BE2C (cell line): ENCODE data around the gene HELZ2.

ENCODE experiments used
- DNase-seq: peaks from one replicate; pipeline ENCODE4 v3.0.0-alpha.2; 2020
- H3K27me3 ChIP-seq: fragments of 250-450 bp; sonication (Bioruptor Pico); 2 replicates; pipeline ENCODE4 v1.5.1; 2020; ENCODE audit warnings: mild to moderate bottlenecking
- H3K36me3 ChIP-seq: fragments of 250-450 bp; sonication (Bioruptor Pico); 2 replicates; pipeline ENCODE4 v1.5.1; 2020; ENCODE audit warnings: mild to moderate bottlenecking
- H3K4me1 ChIP-seq: fragments of 250-450 bp; sonication (Bioruptor Pico); 2 replicates; pipeline ENCODE4 v1.5.1; 2020
- H3K4me3 ChIP-seq: 2 replicates; pipeline ENCODE4 v1.5.1; 2011; ENCODE audit warnings: low read depth, low read length
- H3K9me3 ChIP-seq: fragments of 250-450 bp; sonication (Bioruptor Pico); 2 replicates; pipeline ENCODE4 v1.5.1; 2020
- TF ChIP-seq, protein P1 (sequence below): IDR thresholded peaks from 2 replicates; pipeline ENCODE4 v1.5.1; 2012; ENCODE audit warnings: mild to moderate bottlenecking, low read depth, low read length

Gene HELZ2

DNA sequence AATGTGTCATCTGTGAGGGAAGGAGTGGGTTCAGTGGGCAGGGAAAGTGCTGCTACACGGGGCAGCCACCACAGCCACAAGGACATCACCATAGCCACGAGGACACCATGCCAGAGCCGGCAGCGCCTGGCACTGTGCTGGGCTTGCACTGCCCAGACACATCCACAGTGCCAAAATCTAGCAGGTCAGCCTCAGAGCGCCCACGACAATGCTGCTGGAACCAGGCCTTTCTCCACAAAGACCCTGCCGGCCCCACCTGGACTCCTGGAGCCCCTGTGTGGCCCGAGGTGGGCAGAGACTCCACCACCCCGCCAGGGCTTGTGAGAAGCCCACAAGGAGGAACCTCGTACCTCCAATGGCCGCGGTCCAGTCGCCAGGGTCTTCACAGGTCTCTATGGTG is 18.6 kb upstream of the HELZ2 start:
- Histone ChIP-seq H3K4me1 (no peaks in the 10 kb centered on the region; the same call in 1 of the 2 replicates), H3K27me3 (no peaks in the 10 kb centered on the region), H3K4me3 (no peak overlapping the region), H3K9me3 (no peaks in the 10 kb centered on the region), H3K36me3 (peaks cover 48% of the 10 kb centered on the region)
- TF ChIP-seq, protein P1, sequence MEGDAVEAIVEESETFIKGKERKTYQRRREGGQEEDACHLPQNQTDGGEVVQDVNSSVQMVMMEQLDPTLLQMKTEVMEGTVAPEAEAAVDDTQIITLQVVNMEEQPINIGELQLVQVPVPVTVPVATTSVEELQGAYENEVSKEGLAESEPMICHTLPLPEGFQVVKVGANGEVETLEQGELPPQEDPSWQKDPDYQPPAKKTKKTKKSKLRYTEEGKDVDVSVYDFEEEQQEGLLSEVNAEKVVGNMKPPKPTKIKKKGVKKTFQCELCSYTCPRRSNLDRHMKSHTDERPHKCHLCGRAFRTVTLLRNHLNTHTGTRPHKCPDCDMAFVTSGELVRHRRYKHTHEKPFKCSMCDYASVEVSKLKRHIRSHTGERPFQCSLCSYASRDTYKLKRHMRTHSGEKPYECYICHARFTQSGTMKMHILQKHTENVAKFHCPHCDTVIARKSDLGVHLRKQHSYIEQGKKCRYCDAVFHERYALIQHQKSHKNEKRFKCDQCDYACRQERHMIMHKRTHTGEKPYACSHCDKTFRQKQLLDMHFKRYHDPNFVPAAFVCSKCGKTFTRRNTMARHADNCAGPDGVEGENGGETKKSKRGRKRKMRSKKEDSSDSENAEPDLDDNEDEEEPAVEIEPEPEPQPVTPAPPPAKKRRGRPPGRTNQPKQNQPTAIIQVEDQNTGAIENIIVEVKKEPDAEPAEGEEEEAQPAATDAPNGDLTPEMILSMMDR: no peak
- DNase-seq: no peak

DNA sequence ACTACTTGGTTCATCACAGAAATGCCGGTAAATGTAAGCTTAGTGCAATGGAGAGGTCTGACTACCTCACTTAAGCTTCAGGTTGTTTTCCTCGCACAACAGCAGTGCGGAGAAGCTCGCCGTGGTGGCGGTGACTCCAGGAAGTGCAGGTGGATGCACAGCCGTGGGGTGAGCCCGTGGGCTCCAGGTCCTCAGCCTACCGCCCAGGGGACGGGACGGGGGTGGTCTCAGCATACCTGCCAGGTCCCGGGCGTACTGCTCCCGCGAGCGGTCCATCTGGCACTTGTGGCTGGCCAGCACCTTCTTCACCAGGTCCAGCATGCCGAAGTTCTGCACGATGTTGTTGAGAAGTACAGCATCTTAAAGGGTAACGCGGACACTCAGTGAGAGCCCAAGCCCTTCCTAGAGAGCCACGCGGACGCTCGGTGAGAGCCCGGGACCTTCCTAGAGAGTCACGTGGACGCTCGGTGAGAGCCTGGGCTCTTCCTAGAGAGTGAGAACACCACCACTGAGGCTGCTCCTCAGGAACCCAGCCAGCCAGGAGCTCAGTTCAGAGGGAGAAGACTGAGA is 17.8 kb upstream of the HELZ2 start:
- TF ChIP-seq, protein P1: no peak
- H3K4me3 ChIP-seq: no peak overlapping the region
- H3K27me3 ChIP-seq: no peaks in the 10 kb centered on the region
- no peak for DNase-seq
- H3K4me1 ChIP-seq: no peaks in the 10 kb centered on the region; the same call in 1 of the 2 replicates
- H3K36me3 ChIP-seq: peaks cover 48% of the 10 kb centered on the region
- H3K9me3 ChIP-seq: no peaks in the 10 kb centered on the region

DNA sequence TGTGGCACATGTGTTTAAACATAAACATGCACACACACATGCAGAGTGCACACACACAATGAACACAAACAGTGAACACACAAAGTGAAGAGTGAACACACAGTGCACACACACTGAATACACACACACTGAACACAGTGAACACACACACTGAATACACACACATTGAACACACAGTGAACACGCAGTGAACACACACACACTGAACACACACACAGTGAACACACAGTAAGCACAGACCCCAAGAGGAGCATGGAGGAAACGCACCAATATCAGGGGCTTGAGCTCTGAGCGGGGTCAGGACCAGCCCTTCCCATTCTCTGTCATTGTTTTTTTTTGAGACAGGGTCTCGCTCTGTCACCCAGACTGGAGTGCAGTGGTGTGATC is 17.1 kb upstream of the HELZ2 start:
- H3K9me3 ChIP-seq: no peaks in the 10 kb centered on the region
- H3K27me3 ChIP-seq: no peaks in the 10 kb centered on the region
- no peak for DNase-seq
- no peak overlapping the region for H3K4me3 ChIP-seq
- H3K4me1 ChIP-seq: no peaks in the 10 kb centered on the region; the same call in 1 of the 2 replicates
- TF ChIP-seq, protein P1: no peak
- peaks cover 43% of the 10 kb centered on the region for H3K36me3 ChIP-seq

DNA sequence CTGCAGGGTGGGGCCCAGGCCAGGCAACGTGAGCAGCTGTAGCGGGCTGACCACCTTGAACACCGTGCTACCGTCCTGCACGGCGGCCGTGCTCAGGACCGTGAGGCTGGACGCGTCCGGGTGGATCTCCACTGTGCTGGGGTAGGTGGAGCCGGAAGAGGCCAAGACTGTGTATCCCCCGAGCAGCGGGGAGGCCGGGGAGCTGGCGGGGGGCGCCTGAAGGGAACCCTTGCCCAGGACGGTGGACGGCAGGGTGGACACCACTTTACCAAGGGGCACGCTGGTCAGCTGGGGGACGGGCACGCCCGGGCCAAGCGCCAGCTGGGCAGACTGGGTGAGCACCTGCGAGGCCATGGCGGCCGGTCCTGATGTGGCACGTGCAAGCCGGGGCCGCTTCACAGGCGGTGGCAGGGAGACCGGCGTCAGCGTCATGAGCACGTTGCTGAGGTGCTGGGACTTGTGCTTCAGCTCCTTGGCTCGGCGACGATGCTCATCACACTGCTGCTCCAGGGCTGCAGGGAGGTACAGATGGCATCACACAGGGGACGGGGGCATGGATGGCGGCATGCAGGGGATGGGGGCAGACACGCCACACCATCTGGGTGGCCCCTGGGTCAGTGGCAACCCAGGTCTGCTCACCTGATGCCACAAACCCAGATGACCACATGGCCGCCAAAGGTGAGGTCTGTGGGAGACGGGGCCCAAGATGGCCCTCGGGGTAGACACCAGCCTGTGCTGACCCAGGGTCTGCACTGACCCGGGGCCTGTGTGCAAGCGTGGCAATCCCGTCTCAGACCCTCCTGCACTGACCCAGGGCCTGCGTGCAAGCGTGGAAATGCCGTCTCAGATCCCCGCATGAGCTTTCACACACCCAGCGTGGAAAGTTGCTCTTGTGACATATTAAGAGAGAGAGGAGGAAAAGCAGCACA is 16.4 kb upstream of the HELZ2 start:
- no peak for DNase-seq
- peaks cover 37% of the 10 kb centered on the region for H3K36me3 ChIP-seq
- no peak overlapping the region for H3K4me3 ChIP-seq
- H3K9me3 ChIP-seq: no peaks in the 10 kb centered on the region
- H3K4me1 ChIP-seq: no peaks in the 10 kb centered on the region; the same call in 1 of the 2 replicates
- no peaks in the 10 kb centered on the region for H3K27me3 ChIP-seq
- TF ChIP-seq, protein P1: no peak

DNA sequence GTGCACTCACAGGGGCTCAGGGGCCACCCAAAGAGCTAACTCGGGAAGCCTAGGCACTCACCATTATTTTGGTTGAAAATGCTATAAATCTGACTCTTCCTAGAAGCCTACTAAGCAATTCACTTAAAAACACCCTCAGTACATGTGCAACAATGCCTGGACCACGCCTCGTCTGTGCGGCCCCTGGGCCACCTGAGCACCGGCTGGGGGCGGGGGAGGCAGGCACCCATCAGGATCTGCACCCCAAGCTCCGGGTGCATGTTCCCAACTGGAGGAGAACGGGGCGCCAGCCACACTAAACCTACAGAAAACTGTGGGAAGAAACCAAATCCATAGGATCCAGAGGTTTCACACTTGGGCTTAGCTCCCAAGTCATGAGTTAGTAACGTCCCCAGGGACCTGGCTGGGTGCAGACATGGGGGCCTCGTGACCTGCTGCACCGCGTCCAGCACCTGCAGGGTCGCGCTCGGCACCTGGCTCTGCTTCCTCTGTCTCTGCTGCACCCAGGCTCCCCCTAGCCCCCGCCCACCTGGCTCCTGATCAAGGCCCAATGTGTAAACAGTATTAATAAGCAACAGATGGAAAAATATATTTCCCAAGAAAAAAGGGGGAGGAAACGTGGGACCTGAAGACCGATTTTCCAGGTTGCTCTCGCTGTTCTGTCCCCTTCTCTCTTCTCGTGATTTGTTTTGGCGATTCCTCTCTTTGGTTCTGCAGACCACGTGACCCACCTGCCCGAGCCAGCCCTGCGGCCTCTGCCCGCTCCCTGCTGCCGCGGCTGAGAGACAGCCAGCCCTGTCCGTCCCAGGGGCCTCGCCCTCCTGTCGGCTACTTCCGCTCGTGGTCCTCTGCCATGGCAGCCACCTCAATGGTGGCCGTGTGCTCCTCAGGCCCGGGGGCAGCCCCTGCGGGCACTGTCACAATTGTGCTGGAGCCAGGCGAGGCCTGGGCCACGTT is 15.5 kb upstream of the HELZ2 start:
- H3K36me3 ChIP-seq: peaks cover 34% of the 10 kb centered on the region
- no peaks in the 10 kb centered on the region for H3K9me3 ChIP-seq
- H3K27me3 ChIP-seq: no peaks in the 10 kb centered on the region
- DNase-seq: no peak
- TF ChIP-seq, protein P1: no peak
- no peak overlapping the region for H3K4me3 ChIP-seq
- no peaks in the 10 kb centered on the region; the same call in 1 of the 2 replicates for H3K4me1 ChIP-seq
